ENCODE results near the gene TIMM29.

GRCh38 chr19:10975374-10976130 lies 46.9 kb downstream of the TIMM29 start:
- TF ChIP-seq POLR2A (IDR thresholded peaks at IDR 0.05; ENCODE audit: low read length), result no peak
- TF ChIP-seq HOXA7 (CRISPR knock-in tag; IDR thresholded peaks at IDR 0.05), result no peak
- TF ChIP-seq EP300 (IDR thresholded peaks at IDR 0.05), result no peak
- TF ChIP-seq NPAS2 (CRISPR knock-in tag; IDR thresholded peaks at IDR 0.05; ENCODE audit: borderline replicate concordance), result no peak
- no peak for TF ChIP-seq CBX2 (IDR thresholded peaks at IDR 0.05; ENCODE audit: borderline replicate concordance, low read depth)
- TF ChIP-seq REST (IDR thresholded peaks at IDR 0.05), result no peak
- TF ChIP-seq CTCF (IDR thresholded peaks at IDR 0.05), result no peak
- TF ChIP-seq BHLHE40 (IDR thresholded peaks at IDR 0.05; ENCODE audit: low read depth, low read length), result no peak
- no peak for TF ChIP-seq CBX8 (IDR thresholded peaks at IDR 0.05)
- TF ChIP-seq MAX (IDR thresholded peaks at IDR 0.05), result no peak
- TF ChIP-seq HDAC2 (IDR thresholded peaks at IDR 0.05), result no peak
- no peak for TF ChIP-seq EHF (CRISPR knock-in tag; IDR thresholded peaks at IDR 0.05)
- no peak for TF ChIP-seq ZSCAN20 (CRISPR knock-in tag; IDR thresholded peaks at IDR 0.05)
- no peak for TF ChIP-seq FOSL2 (IDR thresholded peaks at IDR 0.05)
- TF ChIP-seq FOSL2 (CRISPR knock-in tag; IDR thresholded peaks at IDR 0.05), result no peak

Measured in A549 (cell line).